Measurements from ENCODE around the gene PKD1.

The PKD1 gene

GRCh38 chr16:2135770-2136490 is at the start of gene PKD1:
PKD1 (minus strand) TSS chr16:2135898; CDS start chr16:2135689, 209 bp downstream.
- H3K27ac ChIP-seq = peak within 1 kb of the TSS; percentile 68

- no peak for TF ChIP-seq CTCF (conservative IDR thresholded peaks at IDR 0.05)
- H3K27ac ChIP-seq = no peak overlapping the region
These were observed 49.3 kb upstream of the PKD1 start for GRCh38 chr16:2184962-2185361.

- H3K27ac ChIP-seq = no peak overlapping the region
- TF ChIP-seq CTCF (conservative IDR thresholded peaks at IDR 0.05) (no peak), ZFX (IDR thresholded peaks at IDR 0.05) (no peak)
These were observed 48.6 kb upstream of the PKD1 start for GRCh38 chr16:2184346-2184745.

- H3K27ac ChIP-seq = no peak overlapping the region
- TF ChIP-seq CTCF (conservative IDR thresholded peaks at IDR 0.05) (no peak), ZFX (IDR thresholded peaks at IDR 0.05) (no peak)
These were observed 48.0 kb upstream of the PKD1 start for GRCh38 chr16:2183671-2184070.

- H3K27ac ChIP-seq = no peak overlapping the region
- TF ChIP-seq CTCF (conservative IDR thresholded peaks at IDR 0.05) = no peak
- TF ChIP-seq ZFX (IDR thresholded peaks at IDR 0.05) = no peak
These were observed 46.3 kb upstream of the PKD1 start for GRCh38 chr16:2181952-2182351.

- TF ChIP-seq ZFX (IDR thresholded peaks at IDR 0.05) (no peak), CTCF (conservative IDR thresholded peaks at IDR 0.05) (no peak)
- no peak overlapping the region for H3K27ac ChIP-seq
These were observed 45.5 kb upstream of the PKD1 start for GRCh38 chr16:2180962-2181923.

- no peak overlapping the region for H3K27ac ChIP-seq
- no peak for TF ChIP-seq ZFX (IDR thresholded peaks at IDR 0.05)
- TF ChIP-seq CTCF (conservative IDR thresholded peaks at IDR 0.05) = no peak
These were observed 44.8 kb upstream of the PKD1 start for GRCh38 chr16:2180461-2180860.

Data from C4-2B (cell line).